ENCODE measurements around the gene CPNE6. TPM values are rescaled to one million over a fixed set of nuclear protein-coding genes. Genes with fewer than 3 reads are reported as not detected.

CPNE6 gene
- total RNA-seq, 1 experiment from 2014 or later, result not detected

GRCh38 chr14:24083462-24083861 lies 12.1 kb downstream of the CPNE6 start:
- ChIA-PET POLR2A (interaction anchor here (1.1 kb wide), 1 partner anchor 10 kb away, joined by 3 read pairs; the partner anchor contains the start of gene PCK2), CTCF (interaction anchor here (1.5 kb wide), 1 partner anchor 11 kb away, joined by 3 read pairs; the partner anchor contains the start of gene PCK2), RAD21 (ENCODE audit: low non-redundant PET in 1 of 2, low total read pairs in 2 of 2, uncharacterized antibody in 2 of 2, unreplicated experiment in 2 of 2) (no interaction called here)
- no peak for DNase-seq (ENCODE audit: low read depth, low spot score)
- Histone ChIP-seq H3K4me2 (ENCODE audit: low read length) (no peak overlapping the region), H3K27me3 (ENCODE audit: insufficient read depth, low read length) (no peaks in the 10 kb centered on the region), H3K79me2 (ENCODE audit: insufficient read depth, low read length) (no peaks in the 10 kb centered on the region), H3K27ac (ENCODE audit: low read depth, low read length) (no peak overlapping the region), H3K9me3 (ENCODE audit: control insufficient read depth in 1 of 2, insufficient read depth in 1 of 2, low read depth in 1 of 2, low read length in 2 of 2) (no peaks in the 10 kb centered on the region), H2AFZ (ENCODE audit: low read depth, low read length, poor library complexity, severe bottlenecking) (no peak overlapping the region), H3K4me1 (ENCODE audit: control insufficient read depth in 1 of 2, insufficient read depth in 2 of 2, low read length in 2 of 2) (peaks cover 18 to 27% of the 10 kb centered on the region in 2 experiments), H4K20me1 (ENCODE audit: insufficient read depth) (no peaks in the 10 kb centered on the region), H3K9me2 (ENCODE audit: insufficient read depth) (no peaks in the 10 kb centered on the region), H3K36me3 (ENCODE audit: control insufficient read depth in 1 of 2, insufficient read depth in 2 of 2, low read length in 2 of 2) (no peaks in the 10 kb centered on the region), H3K9ac (ENCODE audit: low read length) (no peak overlapping the region), H3K4me3 (replicated peaks in 1 of 2; ENCODE audit: low read depth in 1 of 2, low read length in 2 of 2) (no peak overlapping the region)
- TF ChIP-seq CEBPB (IDR thresholded peaks at IDR 0.05; ENCODE audit: low read depth), result no peak
- TF ChIP-seq EGR1 (IDR thresholded peaks at IDR 0.05; ENCODE audit: low read depth), result no peak
- TF ChIP-seq EZH2 (IDR thresholded peaks at IDR 0.05), result no peak
- ATAC-seq, result no peak
- intact Hi-C loops (cut with micrococcal nuclease), result no loop called here
- BruUV-seq (replicated peaks), result no TSS peak

GRCh38 chr14:24084440-24084839 lies 13.1 kb downstream of the CPNE6 start:
- Histone ChIP-seq H4K20me1 (ENCODE audit: insufficient read depth) (no peaks in the 10 kb centered on the region), H3K27me3 (ENCODE audit: insufficient read depth, low read length) (no peaks in the 10 kb centered on the region), H3K4me2 (ENCODE audit: low read length) (no peak overlapping the region), H3K9me3 (ENCODE audit: control insufficient read depth in 1 of 2, insufficient read depth in 1 of 2, low read depth in 1 of 2, low read length in 2 of 2) (no peaks in the 10 kb centered on the region), H3K9me2 (ENCODE audit: insufficient read depth) (no peaks in the 10 kb centered on the region), H3K36me3 (ENCODE audit: control insufficient read depth in 1 of 2, insufficient read depth in 2 of 2, low read length in 2 of 2) (no peaks in the 10 kb centered on the region), H3K4me3 (replicated peaks in 1 of 2; ENCODE audit: low read depth in 1 of 2, low read length in 2 of 2) (no peak overlapping the region), H2AFZ (ENCODE audit: low read depth, low read length, poor library complexity, severe bottlenecking) (no peak overlapping the region), H3K79me2 (ENCODE audit: insufficient read depth, low read length) (no peaks in the 10 kb centered on the region), H3K4me1 (ENCODE audit: control insufficient read depth in 1 of 2, insufficient read depth in 2 of 2, low read length in 2 of 2) (peaks cover 18 to 27% of the 10 kb centered on the region in 2 experiments), H3K27ac (ENCODE audit: low read depth, low read length) (no peak overlapping the region), H3K9ac (ENCODE audit: low read length) (no peak overlapping the region)
- no peak for DNase-seq (ENCODE audit: low read depth, low spot score)
- BruUV-seq (replicated peaks), result no TSS peak
- ChIA-PET CTCF (interaction anchor here (1.5 kb wide), 1 partner anchor 10 kb away, joined by 3 read pairs; the partner anchor contains the start of gene PCK2), RAD21 (ENCODE audit: low non-redundant PET in 1 of 2, low total read pairs in 2 of 2, uncharacterized antibody in 2 of 2, unreplicated experiment in 2 of 2) (no interaction called here), POLR2A (interaction anchor here (1.7 kb wide), 1 partner anchor 9 kb away, joined by 9 read pairs; the partner anchor contains the start of gene PCK2)
- intact Hi-C loops (cut with micrococcal nuclease), result no loop called here
- no peak for ATAC-seq
- TF ChIP-seq POLR2AphosphoS5 (IDR thresholded peaks at IDR 0.05; ENCODE audit: low read depth, low read length) (no peak), EZH2 (IDR thresholded peaks at IDR 0.05) (no peak), FOSL1 (IDR thresholded peaks at IDR 0.05; ENCODE audit: low read depth) (no peak), TCF7L2 (IDR thresholded peaks at IDR 0.05; ENCODE audit: borderline replicate concordance, extremely low read depth, insufficient read depth, insufficient read length) (no peak), ZFX (IDR thresholded peaks at IDR 0.05) (no peak), JUND (IDR thresholded peaks at IDR 0.05) (no peak), EGR1 (IDR thresholded peaks at IDR 0.05; ENCODE audit: low read depth) (no peak), EZH2phosphoT487 (IDR thresholded peaks at IDR 0.05; ENCODE audit: borderline replicate concordance) (no peak), ELF1 (IDR thresholded peaks at IDR 0.05; ENCODE audit: borderline replicate concordance, low read depth) (no peak), POLR2A (IDR thresholded peaks at IDR 0.05; ENCODE audit: borderline replicate concordance, extremely low read depth, insufficient read depth, insufficient read length) (no peak), YY1 (IDR thresholded peaks at IDR 0.05; ENCODE audit: extremely low read depth, insufficient replicate concordance, low read depth, low read length) (no peak), RAD21 (IDR thresholded peaks at IDR 0.05; ENCODE audit: low read depth) (no peak), SIN3A (IDR thresholded peaks at IDR 0.05; ENCODE audit: low read depth) (no peak), CTCF (IDR thresholded peaks at IDR 0.05 in 2 of 3, conservative IDR thresholded peaks at IDR 0.05 in 1 of 3; ENCODE audit: borderline replicate concordance in 1 of 3, insufficient read depth in 1 of 3, low read depth in 2 of 3, low read length in 2 of 3) (no peak), CBX3 (IDR thresholded peaks at IDR 0.05; ENCODE audit: low read depth) (no peak), ZBTB33 (IDR thresholded peaks at IDR 0.05; ENCODE audit: extremely low read depth, insufficient replicate concordance, low read length) (no peak), SRF (IDR thresholded peaks at IDR 0.05; ENCODE audit: low read depth) (no peak), ZNF274 (IDR thresholded peaks at IDR 0.05; ENCODE audit: low read depth, low read length) (no peak)

Measured in HCT116 (cell line).